Esophagus (tissue), 2 donors: Measurements from ENCODE around the gene JARID2. TPM values are rescaled to one million over a fixed set of nuclear protein-coding genes. Genes with fewer than 3 reads are reported as not detected.
A peak's percentile ranks its signal among the peaks of the same experiment; 100 is the strongest.

Source experiments
- H3K27ac ChIP-seq, 2 donors: one replicate each; pipeline ENCODE4 v1.5.1; 2013; ENCODE audit warnings: low read depth in 2 of 2, mild to moderate bottlenecking in 2 of 2, inconsistent platforms in 1 of 2, low read length in 1 of 2, moderate library complexity in 1 of 2
- H3K27me3 ChIP-seq, 2 donors: one replicate each; pipeline ENCODE4 v1.6.1; 2013; ENCODE audit warnings: low read length in 2 of 2, control low read depth in 1 of 2, mild to moderate bottlenecking in 1 of 2; ENCODE audit not compliant: insufficient read depth in 2 of 2, control insufficient read depth in 1 of 2
- H3K36me3 ChIP-seq, 2 donors: one replicate each; pipeline ENCODE4 v1.6.1; 2013; ENCODE audit warnings: low read length in 1 of 2; ENCODE audit not compliant: control insufficient read depth in 2 of 2, insufficient read depth in 2 of 2
- H3K4me1 ChIP-seq, 2 donors: one replicate each; pipeline ENCODE4 v1.6.1; 2013; ENCODE audit warnings: low read length in 1 of 2; ENCODE audit not compliant: control insufficient read depth in 2 of 2, insufficient read depth in 2 of 2
- H3K4me3 ChIP-seq, 2 donors: one replicate each; pipeline ENCODE4 v1.5.1; 2013; ENCODE audit warnings: low read length in 2 of 2, mild to moderate bottlenecking in 2 of 2, low read depth in 1 of 2, moderate library complexity in 1 of 2
- H3K9me3 ChIP-seq, 2 donors: one replicate each; pipeline ENCODE4 v1.6.1; 2013; ENCODE audit warnings: mild to moderate bottlenecking in 2 of 2, low read depth in 1 of 2, low read length in 1 of 2, moderate library complexity in 1 of 2; ENCODE audit not compliant: control insufficient read depth in 2 of 2, insufficient read depth in 1 of 2
- WGBS, 2 donors: extraction: QIAGEN DNeasy Blood & Tissue Kit; methylation state at CpG; one replicate each; pipeline ENCODE4 v1.1.7; 2013; 5-methylcytosine and 5-hydroxymethylcytosine counted together
- polyA plus RNA-seq, 2 donors: library from polyadenylated mRNA; stranded (reverse); fragments of 200-250 nt; gene quantifications; one replicate each; pipeline ENCODE4 v1.2.3, GENCODE V29; 2013
- donor health status: healthy with polysubstance abuse.
- donor health status: Bipolar disorder and iron deficiency.

Gene JARID2
- polyA plus RNA-seq, 2 donors: 7.9 to 8.3 TPM

DNA sequence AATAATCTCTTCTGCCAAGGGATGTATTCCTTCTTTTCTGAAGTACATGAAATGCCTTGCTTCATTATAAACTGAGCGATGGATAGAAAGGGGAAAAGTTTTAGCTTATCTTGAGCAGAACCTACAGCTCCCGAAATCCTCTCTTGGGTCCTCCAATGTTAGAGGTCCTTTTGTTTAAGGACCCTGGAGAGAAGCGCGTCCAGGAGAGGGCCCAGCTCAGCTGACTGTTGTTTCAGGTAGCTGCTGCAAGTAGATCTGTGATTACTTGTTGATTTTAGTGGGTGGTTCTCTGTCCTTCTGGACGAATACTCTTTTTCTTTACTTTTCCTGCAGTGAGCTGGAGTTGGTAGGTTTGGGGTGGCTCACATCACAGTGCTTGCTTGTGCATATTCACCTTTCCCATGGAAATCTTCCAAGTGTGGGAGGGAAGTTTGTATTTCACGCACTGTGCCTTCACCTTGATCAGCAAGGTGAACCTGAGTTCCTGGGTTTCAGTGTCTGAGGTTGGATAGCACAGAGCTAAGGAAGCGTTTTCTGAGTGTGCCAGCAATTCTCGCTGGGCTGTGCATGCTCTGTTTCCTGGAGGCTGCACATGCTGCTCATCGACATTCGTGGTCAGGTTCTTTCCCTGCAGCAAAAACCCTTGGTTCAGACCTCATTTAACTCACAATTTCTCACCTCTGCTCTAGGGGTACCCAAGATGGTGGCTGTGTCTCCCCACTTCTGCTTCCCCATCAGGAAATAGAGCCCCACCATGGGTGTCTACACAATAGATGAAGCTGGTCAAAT is 176.3 kb downstream of the JARID2 start:
- WGBS, 2 donors: 74 to 78% methylated on average over 10 of the region's 10 CpGs
- peaks cover 2% of the 10 kb centered on the region in 2 donors for H3K4me1 ChIP-seq
- H3K4me3 ChIP-seq: no peak overlapping the region
- no peaks in the 10 kb centered on the region for H3K9me3 ChIP-seq
- peak overlapping the region; percentile 55 to 59 for H3K27ac ChIP-seq
- H3K27me3 ChIP-seq: no peaks in the 10 kb centered on the region
- H3K36me3 ChIP-seq: no peaks in the 10 kb centered on the region

DNA sequence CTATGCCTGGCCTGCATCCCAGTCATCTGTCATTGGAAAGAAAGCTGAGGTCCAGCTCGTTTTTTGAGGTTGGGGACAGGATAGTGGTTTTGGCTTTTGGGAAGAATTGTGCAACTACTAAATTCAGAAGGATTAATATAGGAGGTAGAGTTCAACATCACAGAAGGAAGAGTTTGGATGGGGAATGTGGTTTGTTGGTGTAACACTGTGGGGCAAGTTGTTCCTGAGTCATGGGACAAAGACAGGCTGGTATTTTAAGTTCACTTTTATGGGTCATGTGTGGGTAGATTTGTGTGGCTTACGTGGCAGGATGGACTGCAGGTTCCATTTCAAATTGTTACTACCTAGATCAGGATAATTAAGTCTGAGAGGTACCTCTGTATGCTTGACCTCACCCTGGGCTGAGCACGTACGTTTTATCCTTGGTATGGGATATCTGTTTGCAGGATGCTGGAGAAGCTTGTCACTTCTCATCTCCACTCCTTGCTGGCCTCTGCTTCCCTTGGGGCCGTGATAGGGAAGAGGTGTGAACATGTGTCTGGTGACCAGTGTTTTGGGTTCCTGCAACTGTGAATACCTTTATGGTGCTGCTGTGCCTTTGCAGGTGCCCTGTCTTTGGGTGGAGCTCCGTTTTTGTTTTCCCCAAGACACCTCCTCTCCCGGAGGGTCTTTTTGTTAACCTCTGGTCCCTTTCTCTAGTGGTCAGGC is 177.6 kb downstream of the JARID2 start:
- Histone ChIP-seq H3K9me3 (no peaks in the 10 kb centered on the region), H3K27me3 (no peaks in the 10 kb centered on the region), H3K4me3 (no peak overlapping the region), H3K4me1 (peaks cover 2% of the 10 kb centered on the region in 2 donors), H3K36me3 (no peaks in the 10 kb centered on the region), H3K27ac (peak overlapping the region in 1 of 2 donors; percentile 50)
- WGBS, 2 donors: 81 to 84% methylated on average over 7 of the region's 7 CpGs

DNA sequence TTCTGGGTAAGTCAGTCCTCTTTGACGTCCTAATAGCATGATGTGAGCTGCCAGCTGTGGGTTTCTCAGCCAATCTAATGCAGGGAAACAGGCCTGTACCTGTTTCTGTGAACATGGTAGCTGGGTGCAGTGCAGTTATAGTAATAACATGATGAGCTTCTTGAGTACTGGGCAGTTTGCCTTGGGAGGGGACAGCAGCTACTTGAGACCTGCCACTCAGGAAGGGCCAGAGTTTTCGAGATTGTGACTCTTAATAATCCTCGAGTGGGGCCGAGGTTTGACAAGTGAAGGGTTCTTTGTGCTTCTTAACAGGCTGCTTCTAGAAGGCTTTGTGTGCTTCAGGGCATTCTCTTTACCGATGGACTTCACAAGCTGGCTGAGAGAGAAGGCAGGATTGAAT is 180.1 kb downstream of the JARID2 start:
- no peaks in the 10 kb centered on the region for H3K27me3 ChIP-seq
- no peak overlapping the region for H3K4me3 ChIP-seq
- no peaks in the 10 kb centered on the region for H3K9me3 ChIP-seq
- peak overlapping the region in 1 of 2 donors; percentile 24 for H3K27ac ChIP-seq
- H3K36me3 ChIP-seq: no peaks in the 10 kb centered on the region
- peaks cover 2% of the 10 kb centered on the region in 2 donors for H3K4me1 ChIP-seq
- 67 to 68% methylated on average over 5 of the region's 5 CpGs for WGBS, 2 donors

DNA sequence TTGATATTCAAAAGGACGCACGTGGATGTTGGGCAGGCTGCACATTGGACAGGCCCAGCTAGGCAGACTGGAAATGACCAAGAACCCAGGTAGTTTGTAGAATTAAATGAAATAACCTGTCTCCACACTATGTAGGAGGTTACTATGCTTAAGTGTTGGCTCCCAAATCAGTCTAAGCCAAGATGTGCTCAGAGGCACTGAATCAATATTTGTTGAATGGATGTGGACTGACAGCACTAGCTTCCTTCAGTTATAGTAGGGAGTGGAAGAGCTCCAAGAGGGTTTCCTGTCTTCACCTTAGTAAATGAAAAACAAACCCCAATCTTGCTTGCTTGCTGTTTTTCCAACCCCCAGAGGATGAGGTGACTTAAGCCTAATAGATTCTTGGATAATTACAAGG is 180.5 kb downstream of the JARID2 start:
- Histone ChIP-seq H3K4me1 (peaks cover 2 to 5% of the 10 kb centered on the region in 2 donors), H3K4me3 (no peak overlapping the region), H3K9me3 (no peaks in the 10 kb centered on the region), H3K27me3 (no peaks in the 10 kb centered on the region), H3K36me3 (no peaks in the 10 kb centered on the region), H3K27ac (peak overlapping the region in 1 of 2 donors; percentile 24)
- WGBS, 2 donors: 100% methylated on average over 2 of the region's 2 CpGs

DNA sequence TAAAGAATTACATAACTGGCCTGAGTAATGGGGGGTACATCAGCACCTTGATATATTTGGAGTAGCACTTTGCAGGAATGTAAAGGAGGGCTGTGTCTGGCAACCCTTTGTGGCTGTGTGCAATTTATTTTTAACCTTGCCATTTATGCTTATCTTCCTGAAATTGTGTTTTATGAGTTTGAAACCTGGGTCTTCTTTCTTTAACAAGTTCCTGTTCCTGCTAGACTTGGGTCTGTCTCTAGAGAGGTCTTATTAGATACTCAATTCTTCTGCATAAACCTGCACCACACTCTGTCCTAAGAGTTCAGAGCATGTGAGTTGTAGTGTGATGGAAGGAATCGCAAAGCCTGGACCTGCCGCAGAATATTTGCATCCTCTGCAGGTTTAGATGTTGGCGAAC is 181.0 kb downstream of the JARID2 start:
- H3K27ac ChIP-seq: no peak overlapping the region
- H3K9me3 ChIP-seq: no peaks in the 10 kb centered on the region
- no peaks in the 10 kb centered on the region for H3K27me3 ChIP-seq
- H3K4me1 ChIP-seq: peaks cover 0 to 7% of the 10 kb centered on the region in 2 donors
- H3K4me3 ChIP-seq: no peak overlapping the region
- WGBS, 2 donors: 79 to 85% methylated on average over 3 of the region's 3 CpGs
- no peaks in the 10 kb centered on the region for H3K36me3 ChIP-seq

DNA sequence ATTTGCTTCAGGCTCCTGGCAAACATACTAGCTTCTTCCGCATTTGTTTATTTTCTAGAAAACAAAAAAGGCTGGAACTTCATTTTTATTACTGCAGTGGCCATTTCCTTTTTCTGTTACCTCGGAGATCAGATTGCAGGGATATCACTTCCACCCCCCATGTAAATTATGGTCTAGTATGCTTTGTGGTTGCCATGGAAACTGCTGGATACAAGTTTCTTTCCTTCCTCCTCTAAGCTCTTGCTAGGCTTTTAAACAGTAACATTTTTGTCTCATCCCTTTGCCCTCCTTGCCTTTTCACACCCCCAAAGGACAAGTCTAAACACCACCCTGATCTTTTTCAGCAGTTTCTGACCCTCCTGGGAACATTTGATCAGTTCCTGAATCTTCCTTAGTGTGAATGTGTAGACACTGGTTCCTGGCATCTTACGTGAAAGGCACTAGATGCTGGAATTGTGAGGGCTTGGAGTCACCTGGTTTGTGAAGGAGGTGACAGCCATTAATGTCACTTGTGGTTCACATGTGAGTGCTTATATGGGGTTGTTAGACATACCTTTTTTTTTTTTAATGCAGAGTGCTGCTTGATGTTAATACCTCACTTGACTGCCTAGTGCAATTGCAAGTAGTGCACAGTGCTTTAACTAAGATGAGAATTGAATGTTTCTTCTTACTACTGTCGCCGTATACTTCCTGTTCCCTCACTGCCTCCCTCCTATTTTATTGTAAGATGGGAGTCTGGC is 181.6 kb downstream of the JARID2 start:
- no peak overlapping the region for H3K4me3 ChIP-seq
- no peaks in the 10 kb centered on the region for H3K27me3 ChIP-seq
- H3K27ac ChIP-seq: no peak overlapping the region
- peaks cover 0 to 11% of the 10 kb centered on the region in 2 donors for H3K4me1 ChIP-seq
- no peaks in the 10 kb centered on the region for H3K9me3 ChIP-seq
- no peaks in the 10 kb centered on the region for H3K36me3 ChIP-seq
- 71 to 75% methylated on average over 5 of the region's 5 CpGs for WGBS, 2 donors

DNA sequence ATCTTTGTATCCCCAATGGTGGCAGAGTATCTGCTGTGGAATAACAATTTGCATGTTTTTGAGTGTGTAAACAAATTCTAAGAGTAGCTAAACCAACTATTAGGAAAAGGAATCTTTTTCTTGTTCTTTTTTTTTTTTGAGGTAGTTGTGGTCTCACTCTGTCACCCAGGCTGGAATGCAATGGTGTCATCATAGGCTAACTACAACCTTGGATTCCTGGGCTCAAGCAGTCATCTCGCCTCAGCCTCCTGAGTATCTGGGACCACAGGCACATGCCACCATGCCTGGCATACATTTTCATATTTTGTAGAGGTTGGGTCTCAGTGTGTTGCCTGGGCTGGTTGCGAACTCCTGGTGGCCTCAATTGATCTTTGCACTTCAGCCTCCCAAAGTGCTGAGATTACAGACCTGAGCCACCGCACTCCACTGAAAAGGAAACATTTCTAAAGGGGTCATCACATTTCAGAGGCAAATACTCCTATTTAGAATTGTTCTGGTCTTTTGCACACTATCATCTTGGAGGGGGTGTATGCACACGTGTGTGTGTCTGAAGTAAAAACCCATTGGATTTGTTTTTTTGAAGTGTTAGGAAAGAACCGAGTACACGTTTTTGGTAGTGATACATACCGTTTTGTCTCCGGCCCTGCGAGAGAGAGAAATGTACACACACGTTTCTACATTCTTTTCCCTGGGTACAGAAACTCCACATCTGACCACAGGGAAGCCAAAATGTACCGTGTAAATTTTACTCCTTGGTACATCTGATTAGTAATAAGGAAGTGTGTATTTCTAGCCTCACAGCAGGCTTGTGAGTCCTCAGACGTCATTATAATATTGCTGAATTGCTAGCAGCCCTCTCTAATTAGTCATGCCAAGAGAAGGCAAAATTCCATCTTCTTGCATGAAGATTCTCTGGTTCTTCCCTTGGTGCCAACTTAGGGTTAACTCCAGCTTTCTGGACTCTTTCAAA is 183.6 kb downstream of the JARID2 start:
- no peak overlapping the region for H3K4me3 ChIP-seq
- H3K27ac ChIP-seq: no peak overlapping the region
- 80 to 85% methylated on average over 12 of the region's 12 CpGs for WGBS, 2 donors
- H3K27me3 ChIP-seq: no peaks in the 10 kb centered on the region
- H3K36me3 ChIP-seq: no peaks in the 10 kb centered on the region
- H3K9me3 ChIP-seq: no peaks in the 10 kb centered on the region
- H3K4me1 ChIP-seq: peaks cover 0 to 11% of the 10 kb centered on the region in 2 donors

DNA sequence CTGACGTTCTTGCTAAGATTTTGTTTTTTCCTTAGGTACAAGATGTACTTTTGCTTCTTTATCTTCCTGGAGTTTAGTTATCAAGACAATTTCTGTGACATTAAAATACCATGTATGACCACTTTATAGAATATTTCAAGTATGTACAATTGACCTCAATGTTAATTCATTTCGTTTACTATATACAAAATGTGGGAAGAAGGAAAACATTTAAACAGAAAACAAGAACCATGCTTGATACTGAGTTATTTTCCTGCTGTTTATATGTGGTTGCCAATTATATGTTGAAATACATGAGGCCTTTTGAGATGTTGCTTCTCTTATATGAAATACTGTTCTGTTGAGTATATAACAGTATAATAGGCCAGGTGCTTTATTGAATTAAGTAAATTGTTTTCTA is 184.3 kb downstream of the JARID2 start:
- Histone ChIP-seq H3K27ac (no peak overlapping the region), H3K36me3 (no peaks in the 10 kb centered on the region), H3K4me1 (peaks cover 0 to 11% of the 10 kb centered on the region in 2 donors), H3K9me3 (no peaks in the 10 kb centered on the region), H3K27me3 (no peaks in the 10 kb centered on the region), H3K4me3 (no peak overlapping the region)
- 81 to 82% methylated on average over 2 of the region's 2 CpGs for WGBS, 2 donors
